GM21515 (cell line): ENCODE results near the gene KREMEN2.
A peak's percentile ranks its signal among the peaks of the same experiment; 100 is the strongest.

Experiments
- ATAC-seq: cut with Tn5 transposase; IDR thresholded peaks from one replicate; pipeline ENCODE4 v1.9.1; 2021; ENCODE audit not compliant: unreplicated experiment

The KREMEN2 gene

DNA sequence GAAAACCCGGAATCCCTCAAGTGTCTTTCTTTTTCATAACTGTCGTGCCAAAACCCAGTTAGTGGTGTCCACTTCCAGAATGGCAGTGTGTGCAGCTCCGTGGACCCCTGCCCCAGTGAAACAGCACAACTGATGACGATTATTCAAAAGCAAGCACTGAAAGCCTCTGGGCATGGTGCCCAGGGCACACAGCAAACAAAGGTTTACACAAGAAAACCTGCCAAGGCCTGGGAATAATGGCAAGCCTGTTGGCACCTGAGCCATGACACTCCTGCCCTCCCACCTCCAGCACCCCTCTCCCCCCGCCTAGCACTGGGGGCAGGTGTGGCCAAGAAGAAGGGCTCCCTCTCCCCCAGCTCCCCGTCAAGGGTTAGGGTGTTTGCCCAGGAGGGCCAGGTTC, 13.4 kb downstream of the KREMEN2 start:
- ATAC-seq = no peak

DNA sequence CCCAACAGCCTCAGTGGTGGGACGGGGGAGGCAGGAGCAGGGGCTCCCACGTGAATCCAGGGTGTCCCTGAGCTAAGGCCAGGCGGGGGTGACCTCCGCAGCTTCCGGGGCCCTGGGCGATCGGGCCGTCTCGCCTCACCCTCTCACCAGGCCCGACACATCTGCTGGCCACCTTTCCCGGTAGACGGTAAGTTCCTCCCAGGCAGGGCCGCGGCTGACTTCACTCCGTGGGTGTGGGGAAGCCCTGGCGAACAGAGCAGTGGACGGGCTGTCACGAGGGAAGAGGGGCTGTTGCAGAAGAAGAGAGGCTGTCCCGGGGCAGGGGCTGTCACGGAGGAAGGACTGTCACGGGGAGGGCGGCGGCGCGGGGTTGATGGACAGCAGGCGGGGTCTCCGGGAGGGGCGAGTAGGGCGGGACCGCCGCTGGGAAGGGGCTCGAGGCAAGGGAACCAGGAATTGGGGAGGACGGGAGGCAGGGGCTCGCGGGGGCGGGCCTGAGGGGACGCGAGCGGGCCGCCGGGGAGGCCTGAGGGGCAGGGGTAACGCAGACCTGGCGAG, 15.7 kb downstream of the KREMEN2 start:
- ATAC-seq = no peak

DNA sequence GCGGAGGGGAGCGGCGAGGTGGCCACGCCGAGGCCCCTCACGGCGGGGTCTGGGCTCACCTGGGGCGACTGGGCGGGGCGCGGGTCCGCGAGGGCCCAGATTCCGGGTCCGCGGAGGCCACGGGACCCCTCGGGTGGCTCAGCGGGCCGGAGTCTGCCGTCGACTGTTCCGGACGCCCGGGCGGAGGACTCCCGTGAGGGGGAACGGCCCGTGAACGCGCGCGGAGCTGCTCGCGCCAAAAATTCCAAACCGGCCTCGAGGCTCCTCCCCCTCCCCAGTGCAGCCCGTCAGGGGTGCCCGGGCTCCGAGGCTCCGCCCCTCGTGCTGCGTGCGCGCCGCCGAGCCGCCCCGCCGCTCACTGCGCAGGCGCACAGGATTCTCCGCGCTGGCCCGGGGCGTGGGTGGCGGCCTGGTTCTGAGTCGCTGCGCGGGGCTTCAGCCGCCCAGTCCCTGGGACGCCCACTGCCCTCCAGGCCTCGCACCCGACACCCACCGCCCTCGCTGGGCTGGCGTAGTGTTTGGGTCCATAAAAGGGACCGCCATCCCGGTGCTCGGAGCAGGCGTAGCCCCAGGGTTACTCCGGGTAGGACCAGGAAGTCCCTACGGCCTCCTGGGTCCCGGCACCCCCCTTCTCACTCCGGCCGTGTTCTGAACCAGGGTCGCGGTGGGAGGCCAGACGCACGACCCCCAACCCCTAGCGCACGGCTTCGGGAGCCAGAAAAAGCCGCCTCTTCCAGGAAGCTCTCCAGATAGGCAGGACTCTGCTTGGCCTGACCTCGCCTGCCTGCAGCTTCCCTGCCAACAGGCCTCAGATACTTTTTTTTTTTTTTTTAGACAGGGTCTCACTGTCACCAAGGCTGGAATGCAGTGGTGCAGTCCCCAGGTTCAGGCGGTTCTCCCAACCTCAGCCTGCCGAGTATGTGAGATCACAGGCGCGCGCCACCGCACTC, 16.4 kb downstream of the KREMEN2 start, which contains the start of gene PKMYT1:
Gene PKMYT1, minus strand, starts transcription at position 220 of the 950 bp plus-strand sequence. CDS start 789 bp downstream, outside the sequence.
- peak; percentile 68 for ATAC-seq

GRCh38 chr16:2981177-2981898, 17.3 kb downstream of the KREMEN2 start:
- no peak for ATAC-seq

DNA sequence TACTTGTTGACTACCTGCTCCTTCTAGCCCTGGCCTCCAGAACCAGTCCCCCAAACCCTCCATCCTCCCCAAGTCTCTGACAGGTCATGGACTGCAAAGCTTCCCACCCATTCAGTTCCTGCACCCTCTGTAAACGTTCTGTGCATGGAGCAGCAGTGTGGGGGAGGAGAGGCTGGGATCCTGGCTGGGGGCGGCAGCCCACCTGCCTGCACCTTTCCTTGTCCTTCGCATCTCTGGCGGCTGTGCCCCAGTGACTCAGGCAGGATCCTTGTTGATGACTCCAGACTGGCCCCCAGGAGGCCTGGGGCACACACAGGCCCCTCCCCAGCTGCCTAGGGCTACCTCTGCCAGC, 17.8 kb downstream of the KREMEN2 start:
- ATAC-seq = no peak

DNA sequence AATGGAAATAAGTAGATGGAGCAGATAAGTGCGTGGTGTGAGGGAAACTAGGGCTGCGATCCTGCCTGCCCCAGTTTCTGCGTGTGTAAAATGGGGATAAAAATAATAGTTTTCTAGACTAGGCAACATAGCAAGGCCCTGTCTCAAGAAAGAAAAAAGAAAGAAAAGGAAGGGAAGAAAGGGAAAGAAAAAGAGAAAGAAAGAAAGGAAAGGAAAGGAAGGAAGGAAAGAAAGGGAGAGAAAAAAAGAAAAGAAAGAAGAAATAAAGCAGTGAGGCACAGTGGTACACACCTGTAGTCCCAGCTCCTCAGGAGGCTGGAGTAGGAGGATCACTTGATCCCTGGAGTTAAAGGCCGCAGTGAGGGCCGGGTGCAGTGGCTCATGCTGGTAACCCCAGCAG, 18.3 kb downstream of the KREMEN2 start:
- ATAC-seq = no peak

DNA sequence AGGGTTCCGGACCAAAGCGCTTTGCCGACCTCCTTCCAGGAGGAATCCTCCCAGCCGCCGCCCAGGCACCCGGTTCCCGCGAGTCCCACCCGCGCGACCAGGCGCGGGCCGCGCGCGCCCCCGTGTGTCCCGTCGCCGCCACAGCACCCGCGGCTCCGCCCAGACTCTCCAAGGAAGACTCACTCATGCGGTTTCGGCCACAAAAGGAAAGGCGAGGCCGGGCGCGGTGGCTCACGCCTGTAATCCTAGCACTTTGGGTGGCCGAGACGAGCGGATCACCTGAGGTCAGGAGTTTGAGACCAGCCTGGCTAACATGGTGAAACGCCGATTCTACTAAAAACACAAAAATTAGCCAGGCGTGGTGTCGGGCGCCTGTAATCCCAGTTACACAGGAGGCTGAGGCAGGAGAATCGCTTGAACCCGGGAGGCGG, 19.6 kb downstream of the KREMEN2 start:
- no peak for ATAC-seq

GRCh38 chr16:2985462-2985861, 21.4 kb downstream of the KREMEN2 start:
- no peak for ATAC-seq

DNA sequence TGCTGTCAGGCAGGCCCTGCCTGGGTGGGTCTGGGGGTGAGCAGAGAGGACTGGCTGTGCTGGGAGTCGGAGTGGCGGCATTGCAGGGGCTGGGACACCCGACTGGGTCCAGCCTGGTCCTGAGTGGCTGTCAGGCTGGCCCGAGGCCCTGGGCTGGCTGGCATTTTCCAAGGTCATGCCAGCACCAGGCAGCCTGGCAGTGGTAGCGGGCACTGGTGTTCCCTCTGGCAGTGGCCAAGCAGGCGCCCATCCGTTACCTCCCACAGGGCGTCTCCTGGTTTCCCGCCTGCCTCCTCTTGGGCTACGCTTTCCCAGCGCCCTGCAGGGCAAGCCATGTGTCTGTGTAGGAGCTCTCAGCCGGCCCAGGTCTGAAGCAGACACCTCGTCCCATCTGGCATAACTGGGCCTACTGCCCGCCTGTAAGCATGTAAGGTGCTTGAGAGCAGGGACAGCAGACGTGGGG, 21.8 kb downstream of the KREMEN2 start:
- ATAC-seq = no peak

- ATAC-seq = no peak
Observed at GRCh38 chr16:2986623-2987188, 22.6 kb downstream of the KREMEN2 start.

GRCh38 chr16:2987286-2987685, 23.2 kb downstream of the KREMEN2 start:
- no peak for ATAC-seq

DNA sequence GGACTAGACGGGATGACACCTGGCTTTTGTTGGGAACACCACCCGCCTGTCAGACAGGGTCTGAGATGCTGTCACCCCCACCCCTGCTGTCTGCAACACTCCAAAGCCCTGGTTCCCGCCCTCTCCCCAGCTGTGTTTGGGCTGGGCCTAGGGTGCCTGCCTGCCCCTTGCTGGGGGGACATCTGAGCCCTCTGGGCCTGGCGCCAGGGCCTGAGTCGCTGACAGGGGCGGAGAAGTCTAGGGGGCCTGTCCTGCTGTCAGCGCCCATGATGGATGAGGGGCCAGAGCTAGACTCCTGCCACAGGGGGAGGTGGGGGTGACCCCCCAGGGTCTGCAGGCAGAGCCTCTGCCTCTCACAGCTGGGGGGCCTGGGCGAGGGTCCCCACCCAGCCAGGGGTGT, 23.8 kb downstream of the KREMEN2 start:
- ATAC-seq = no peak

GRCh38 chr16:2988590-2989099, 24.6 kb downstream of the KREMEN2 start:
- ATAC-seq = no peak

GRCh38 chr16:2990891-2991290, 26.8 kb downstream of the KREMEN2 start:
- no peak for ATAC-seq

- ATAC-seq = no peak
Observed at GRCh38 chr16:2991566-2992261, 27.6 kb downstream of the KREMEN2 start.

DNA sequence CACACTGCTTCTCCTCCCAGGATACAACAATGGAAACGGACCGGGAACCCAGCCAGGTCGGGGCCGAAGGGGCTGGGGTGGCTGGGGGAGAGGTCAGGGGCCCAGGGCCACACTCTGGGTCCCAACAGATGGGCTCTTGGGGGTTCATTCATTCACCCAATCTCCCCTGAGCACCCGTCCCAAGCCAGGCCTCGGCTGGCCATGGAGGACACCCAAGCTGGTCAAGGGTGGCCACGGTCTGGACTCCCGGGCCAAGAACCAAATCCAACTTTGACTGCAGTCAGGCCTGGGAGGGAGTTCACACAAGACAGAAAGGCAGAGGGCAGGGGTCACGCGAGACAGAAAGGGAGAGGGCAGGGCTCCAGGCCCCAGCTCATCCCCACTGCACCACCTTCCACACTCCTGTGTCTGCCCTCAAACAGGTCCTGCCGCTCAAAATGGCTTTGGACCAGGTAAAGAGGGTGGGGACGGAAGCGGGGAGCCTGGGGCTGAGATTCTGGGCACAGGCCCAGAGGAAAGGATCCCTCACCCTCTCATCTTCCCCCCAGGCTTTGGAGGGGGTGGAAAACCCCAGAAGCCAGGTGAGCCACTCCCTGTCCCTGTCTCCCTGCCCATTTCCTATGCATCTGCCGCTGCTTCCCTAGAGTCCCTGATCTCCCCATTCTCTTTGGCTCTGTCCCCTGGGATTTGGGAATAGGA, 28.5 kb downstream of the KREMEN2 start:
- no peak for ATAC-seq

GRCh38 chr16:2996298-2996697, 32.2 kb downstream of the KREMEN2 start:
- no peak for ATAC-seq

- no peak for ATAC-seq
Observed at GRCh38 chr16:2999929-3000328, 35.9 kb downstream of the KREMEN2 start.

DNA sequence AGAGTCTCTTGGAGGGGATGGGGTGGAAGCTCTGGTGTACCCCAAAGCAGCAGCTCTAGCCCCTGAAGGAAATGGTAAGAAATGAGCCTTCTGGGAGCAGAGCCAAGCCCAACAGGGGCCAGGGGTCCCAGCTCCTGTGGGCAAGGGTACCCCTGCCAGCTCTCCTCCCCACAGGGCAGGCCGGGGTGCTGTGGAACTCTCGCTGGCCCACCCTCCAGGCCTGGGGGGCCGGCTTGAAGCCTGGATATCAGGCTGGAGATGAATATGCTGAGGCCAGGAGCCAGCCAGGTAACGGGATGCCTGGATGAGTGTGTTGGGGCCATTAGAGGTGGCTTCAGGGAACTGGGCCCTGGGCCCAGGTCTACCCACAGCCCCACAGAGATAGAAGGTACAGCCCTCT, 36.5 kb downstream of the KREMEN2 start:
- ATAC-seq = no peak

DNA sequence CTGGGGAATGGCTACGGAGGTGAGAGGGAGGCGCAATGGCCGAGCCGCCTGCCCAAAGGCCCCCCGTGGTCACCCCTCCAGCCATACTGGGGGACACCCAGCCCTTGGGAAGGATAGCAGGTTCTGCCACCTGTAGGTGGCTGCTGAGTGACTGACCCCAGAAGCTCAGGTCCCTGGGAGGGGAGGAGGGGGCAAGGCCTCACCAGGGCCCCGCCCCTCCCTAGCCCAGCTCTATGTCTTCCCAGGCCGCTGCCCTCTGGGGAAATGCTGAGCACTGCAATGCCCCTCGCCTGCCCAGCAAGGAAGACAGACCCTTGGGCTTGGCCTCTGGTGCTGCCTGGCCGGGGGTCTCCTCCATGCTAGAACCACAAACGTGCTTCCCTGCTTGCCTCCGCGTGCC, 37.2 kb downstream of the KREMEN2 start:
- no peak for ATAC-seq
